GM20431 (cell line): ENCODE data around the gene TFF2.

Experiments
- in situ Hi-C: fragments of 300-500 bp; cut with MseI, MboI; formaldehyde crosslinking; loops from one replicate; pipeline ENCODE4 v1.15.0; 2020; ENCODE audit warnings: low sequenced_read_pairs; ENCODE audit not compliant: unreplicated experiment

The TFF2 gene

DNA sequence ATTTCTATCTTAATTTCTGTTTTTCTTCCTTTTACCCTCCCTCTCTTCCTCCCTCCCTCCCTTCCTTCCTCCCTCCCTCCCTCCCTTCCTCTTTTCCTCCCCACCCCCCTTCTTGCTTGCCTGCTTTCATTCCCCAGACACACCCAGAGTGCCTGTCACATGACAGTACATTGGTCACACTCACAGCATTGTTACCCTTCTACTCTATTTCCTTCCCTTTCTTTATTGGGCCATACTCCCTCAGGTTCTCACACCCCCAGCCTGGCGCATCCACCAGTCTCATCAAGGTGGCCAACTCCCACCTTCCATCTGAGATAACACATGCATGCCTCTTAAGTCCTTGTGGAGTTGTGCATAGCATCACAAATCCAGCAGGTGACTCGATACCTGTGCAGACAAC, 34.2 kb upstream of the TFF2 start:
- in situ Hi-C loops = no loop called here

DNA sequence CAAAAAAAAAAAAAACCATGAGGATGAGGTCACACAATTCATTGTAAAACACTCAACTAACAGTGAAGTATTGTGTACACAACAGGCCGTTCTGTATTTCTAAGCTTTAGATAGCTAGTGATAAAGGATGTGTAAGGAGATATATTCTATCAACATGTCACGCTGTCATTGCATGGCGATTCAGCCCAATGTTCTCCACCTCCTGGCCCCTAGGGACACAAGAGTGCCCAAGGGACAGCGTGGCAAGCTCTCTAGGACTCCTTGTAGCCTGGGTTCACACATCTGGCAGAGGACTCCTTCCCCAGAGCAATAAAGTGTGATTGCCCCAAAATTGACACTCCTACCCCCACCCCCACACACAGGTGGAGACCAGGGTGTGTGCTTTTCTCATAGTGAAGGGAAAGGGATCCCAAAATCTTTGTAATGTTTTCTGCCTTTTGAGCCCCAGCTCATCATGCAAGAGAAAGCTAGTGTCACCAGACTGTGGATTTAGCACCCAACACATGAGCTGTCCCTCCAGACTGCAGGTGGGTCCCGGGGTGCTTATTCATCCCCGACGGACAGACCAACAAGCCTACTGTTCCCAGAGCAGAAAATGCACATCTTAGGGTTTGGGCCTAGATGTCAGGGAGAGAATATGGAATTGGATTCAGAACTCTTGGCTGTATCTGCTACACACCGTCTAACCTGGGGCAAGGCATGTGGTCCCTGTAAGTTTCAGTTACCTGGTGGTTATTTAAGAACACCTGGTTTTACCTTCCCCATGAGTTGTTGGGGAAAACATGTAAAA, 33.6 kb upstream of the TFF2 start:
- in situ Hi-C loops = no loop called here

DNA sequence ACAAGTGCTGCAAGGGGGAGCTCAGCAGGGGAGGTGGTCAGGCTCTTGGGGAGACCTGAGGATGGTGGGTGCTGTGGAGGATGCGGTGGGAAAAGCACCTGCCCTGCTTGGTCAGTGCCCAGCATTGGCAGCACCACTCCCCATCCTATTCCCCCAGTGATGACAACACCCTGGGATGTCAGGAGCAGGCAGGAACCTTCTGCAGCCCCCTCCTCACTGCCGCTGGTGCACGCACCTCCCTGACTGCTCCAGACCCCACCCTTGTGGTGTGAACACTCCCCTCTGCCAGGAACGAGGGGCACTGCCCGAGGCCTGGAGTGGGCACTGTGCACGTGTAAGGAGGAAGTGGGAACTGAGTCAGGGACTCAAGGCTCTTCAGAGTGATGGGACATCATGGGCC, 32.5 kb upstream of the TFF2 start:
- in situ Hi-C loops = no loop called here

DNA sequence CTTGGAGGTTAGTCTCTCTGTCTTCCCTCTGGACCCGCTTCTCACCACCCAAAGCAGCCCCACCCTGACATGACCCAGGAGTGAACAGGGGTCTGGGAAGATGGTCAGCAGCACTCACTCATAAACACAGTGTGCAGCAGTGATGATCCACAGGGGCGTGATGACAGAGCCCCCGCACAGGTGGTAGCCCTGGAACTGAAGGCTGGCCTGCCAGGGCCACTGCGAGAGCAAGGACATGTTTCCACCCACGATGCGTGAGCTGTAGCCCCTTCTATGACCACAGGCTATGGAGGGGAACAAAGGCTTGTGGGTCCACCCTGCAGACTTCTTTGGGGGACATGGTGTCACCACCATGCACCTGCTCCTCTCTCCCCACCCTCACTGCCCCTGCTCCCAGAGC, 32.1 kb upstream of the TFF2 start:
- in situ Hi-C loops = no loop called here

DNA sequence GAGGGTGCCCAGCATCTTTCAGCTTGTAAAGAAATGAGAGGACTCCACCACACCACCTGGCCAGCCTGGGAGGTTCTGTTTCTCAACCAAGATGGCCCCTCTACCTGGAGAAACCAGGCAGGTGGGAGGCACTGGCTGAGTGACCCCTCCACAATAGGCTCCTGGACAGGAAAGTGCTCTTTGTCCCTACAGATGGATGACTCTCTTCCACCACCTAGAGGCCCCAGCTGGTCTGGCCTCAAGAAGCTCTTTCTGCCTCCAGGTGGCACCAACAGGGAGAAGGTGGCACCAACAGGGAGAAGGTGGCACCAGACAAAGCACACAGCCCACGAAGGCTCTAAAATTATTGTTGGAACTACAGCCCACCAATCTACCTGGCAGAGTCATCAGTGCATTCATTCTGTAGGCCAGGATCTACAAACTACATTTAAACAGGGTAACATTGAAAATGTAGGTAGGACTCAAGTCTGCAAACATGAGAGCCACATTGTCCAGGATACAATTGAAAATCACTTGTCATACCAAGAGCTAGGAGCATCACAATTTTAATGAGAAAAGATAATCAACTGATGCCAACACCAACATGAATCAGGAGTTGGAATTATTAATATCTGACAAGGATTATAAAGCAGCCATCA, 30.7 kb upstream of the TFF2 start:
- in situ Hi-C loops = no loop called here

DNA sequence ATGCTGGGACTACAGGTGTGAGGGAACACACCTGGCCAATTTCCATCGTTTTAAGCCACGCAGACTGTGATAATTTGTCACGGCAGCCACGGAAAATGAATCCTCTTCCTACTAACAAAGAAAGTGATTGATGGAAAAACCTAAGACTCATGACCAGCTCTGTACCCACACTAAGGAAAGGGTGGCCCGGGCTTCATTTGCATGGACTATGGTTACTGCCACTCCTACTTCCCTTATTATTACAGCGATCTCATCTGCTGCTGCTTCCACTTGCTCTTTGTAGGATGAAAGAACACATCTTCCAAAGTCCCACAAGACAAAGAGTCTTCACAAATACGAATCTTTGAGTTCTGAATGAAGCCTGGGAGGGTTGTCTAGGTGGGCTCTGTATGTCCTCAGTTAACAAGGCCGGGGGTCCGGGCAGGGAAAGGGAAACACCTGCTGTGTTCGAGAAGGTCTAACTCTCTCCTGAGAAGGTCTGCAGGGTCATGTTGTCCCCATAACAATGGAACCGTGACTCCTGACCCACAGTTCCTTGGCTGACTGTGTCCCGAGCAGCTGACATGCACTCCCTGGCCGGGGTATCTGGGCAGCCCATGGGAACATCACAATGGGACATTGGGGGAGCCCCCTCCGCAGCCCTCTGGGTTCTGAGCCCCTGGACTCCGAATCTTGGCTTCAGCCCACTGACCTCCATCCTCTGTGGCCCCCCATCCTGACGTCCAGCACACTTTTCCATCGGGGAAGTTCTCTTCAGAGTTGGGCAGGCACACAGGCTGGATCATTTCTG, 28.8 kb upstream of the TFF2 start:
- in situ Hi-C loops = no loop called here

DNA sequence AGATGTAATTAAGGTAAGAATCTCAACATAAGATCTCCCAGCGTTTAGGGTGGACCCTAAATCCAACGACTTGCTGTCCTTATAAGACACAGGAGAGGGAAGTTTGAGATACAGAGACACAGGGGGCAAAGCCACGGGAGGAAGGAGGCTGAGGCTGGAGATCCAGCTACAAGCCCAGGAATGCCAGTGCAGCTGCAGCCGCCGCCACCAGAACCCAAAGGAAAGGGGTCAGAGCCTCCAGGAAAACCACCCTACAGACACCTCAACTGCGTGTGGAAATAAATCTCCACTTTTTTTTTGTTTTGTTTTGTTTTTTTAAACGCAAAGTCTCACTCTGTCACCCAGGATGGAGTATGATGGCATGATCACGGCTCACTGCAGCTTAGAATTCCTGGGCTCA, 27.6 kb upstream of the TFF2 start:
- in situ Hi-C loops = no loop called here

DNA sequence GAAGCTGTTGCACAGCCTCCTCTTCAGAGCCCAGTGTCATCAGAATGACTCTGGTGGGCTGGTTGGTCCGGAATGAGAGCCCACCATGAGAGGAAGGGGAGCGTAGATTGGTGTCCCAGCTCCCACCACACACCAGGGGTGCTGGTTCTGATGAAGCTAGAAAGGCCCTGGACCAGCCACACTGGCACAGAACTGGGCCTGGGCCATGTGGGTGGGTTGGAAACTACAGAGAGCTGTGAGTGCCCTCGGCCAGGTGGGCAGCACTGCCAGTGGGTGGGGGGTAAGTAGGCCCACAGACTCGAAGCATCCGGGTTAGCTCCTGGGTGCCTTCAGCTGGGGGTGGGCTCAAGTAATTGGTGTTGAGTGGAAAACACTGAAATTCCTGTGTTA, 27.2 kb upstream of the TFF2 start:
- in situ Hi-C loops = no loop called here

DNA sequence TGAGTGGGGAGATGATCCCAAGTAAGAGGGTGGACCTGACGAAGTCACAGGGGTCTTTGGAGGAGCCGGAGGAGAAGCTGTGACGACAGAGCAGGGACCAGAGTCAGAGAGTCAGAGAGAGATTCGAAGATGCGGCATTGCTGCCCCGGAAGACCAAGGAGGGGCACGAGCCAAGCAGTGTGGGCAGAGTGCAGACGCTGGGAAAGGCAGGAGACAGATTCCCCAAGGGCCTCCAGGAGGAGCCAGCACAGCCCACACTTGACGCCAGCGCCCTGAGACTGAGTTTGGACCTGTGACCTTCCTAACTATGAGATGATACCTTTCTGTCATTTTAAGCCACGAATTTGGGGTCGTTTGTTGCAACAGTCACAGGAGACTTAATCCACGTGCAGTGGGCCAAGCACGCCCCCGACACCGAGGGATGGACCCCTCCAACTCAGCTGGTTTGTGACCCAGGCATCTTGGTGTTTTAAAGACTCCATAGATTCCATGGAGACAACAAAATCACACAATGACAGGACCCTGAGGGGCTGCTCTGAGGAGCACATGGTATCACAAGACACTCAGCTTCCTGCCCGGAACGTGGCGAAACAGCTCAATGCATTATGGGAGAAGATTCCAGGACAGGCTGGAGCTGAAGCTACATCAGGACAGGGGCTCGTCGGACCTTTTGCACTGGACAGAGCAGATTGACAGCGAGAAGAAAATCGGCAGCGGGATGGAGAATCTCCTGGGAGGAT, 26.6 kb upstream of the TFF2 start:
- in situ Hi-C loops = no loop called here

DNA sequence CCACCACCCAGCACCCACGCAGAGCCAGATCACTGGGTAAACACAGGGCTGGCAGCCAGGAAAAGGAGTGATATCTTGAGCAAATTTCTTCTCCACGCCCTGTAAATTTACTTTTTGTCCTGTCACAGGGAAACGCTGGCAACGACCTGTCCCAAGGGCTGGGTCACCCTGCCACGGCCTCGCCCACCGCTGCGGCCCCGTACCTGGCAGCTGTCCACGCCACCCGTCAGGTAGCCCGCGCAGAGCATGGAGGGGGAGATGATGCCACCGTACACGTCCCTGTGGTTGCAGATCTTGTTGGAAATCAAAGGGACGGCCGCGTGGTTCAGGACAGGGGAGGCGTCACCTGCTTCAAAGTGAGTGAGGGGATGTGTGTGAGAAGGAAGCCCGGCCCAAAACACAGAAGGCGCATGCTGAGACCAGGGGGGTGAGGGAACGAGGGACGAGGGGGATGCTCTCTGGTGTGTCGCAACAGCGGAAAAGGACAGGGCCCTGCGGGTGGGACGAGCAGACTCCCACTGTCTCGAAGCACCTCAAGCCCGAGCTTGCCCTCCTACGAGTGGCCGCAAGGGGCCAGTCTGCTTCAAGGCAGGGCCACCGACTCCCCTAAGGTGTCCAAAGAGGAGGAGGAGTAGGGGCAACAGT, 25.7 kb upstream of the TFF2 start:
- in situ Hi-C loops = no loop called here

DNA sequence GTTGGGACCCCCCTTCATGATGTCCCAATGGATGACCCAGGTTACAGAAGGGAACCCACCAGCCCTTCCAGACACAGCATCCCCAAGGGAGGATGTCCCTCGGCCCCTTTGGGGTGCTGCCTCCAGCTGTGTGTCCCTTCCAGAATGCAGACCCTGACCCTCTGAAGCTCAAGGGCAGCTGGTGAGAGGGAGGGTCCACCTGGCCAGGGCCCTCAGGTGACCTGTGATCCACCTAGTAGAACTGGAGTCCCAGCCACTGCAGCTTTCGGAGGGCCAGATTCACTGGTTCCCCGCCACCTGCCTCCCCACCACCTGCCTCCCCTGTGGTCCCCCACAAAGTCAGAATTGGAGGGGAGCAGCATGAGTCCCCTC, 25.2 kb upstream of the TFF2 start:
- in situ Hi-C loops = no loop called here

DNA sequence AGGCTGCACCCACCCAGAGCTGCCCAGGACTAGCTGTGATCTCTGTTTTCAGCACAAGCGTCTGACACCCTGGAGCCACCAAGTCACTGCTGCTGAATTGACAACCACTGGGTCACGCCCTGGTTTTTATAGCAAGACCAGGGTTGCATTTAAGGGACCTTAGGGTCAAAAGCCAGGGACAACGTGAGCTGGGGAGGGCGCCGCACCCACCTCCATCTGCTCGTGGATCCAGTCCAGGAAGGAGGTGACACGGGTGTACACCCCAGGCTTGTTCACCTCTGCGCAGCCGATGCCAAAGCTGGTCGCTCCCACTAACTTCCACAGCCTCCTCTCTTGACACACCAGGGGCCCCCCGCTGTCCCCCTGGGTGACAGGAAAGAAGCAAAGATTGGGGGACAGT, 24.7 kb upstream of the TFF2 start:
- in situ Hi-C loops = no loop called here

DNA sequence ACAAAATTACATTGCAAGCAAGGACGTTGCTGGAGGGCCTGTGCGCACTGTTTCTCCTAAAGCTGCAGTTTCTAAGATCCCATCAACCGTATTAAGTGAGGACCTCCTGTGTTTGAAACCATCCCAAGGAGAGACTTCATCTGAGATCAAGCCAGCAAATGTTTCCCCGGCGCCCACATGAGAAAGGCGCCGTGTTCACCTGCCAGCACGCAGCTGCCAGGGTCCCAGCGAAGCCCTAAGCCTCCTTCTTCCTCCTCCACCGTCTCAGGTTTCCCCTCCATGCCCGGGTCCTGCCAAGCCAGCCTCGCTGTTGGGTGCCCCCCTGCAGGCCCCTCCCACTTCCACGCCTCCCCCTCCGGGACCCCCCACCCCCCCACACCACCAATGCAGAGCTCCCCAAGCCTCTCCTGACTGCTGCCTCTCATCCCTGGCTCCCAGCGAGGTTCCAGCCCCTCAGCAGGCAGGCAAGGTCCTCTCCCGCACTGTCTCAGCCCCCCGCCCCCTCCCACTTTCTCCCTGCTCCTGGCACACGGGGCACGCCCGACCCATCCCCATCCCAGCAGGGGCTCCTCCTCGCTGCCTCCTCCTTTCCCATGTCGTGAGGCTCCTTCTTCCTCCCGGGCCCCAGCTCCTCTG, 24.2 kb upstream of the TFF2 start:
- in situ Hi-C loops = no loop called here

DNA sequence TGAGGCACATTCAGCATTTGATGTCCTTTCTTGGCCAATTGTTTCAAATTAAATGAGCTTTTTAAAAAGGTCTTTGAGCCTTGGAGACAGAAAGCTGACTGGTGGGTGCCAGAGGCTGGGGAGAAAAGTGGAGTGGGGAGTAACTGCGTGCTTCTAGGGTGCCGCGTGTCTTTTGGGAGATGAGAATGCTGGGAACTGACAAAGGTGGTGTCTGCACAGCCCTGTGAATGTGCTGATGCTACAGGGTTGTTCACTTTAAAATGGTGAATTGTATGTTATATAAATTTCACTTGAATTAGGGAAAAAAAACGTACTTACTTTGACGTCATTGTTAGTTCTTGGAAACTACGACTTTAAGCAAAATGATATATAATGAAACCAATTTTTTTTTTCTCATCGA, 23.7 kb upstream of the TFF2 start:
- in situ Hi-C loops = no loop called here

DNA sequence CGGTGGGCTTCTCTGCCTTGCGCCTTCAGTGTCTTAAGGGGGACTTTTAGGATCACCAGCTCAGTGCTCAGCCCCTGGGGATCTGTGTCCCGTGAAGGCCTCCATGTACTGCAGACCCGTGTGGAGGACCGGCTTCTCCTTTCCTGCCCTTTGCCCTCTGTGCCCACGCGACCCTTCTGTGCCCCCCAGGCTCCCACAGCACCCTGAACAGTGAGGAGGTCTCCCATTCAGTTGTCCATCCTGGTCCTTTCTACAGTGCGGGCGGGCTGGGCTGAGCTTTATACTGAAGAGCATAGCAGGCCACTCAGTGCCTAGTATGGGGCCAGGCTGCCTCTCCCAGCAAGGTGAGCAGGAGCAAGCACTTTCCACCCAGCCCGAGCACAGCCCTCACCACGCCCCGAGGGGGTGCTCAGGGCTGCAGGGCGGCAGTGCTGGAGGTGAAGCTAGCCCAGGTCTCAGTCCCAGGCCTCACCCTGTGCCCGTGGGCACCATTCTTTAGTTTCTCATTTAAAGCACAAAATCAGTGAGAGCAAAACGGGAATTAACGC, 23.2 kb upstream of the TFF2 start:
- in situ Hi-C loops = no loop called here

DNA sequence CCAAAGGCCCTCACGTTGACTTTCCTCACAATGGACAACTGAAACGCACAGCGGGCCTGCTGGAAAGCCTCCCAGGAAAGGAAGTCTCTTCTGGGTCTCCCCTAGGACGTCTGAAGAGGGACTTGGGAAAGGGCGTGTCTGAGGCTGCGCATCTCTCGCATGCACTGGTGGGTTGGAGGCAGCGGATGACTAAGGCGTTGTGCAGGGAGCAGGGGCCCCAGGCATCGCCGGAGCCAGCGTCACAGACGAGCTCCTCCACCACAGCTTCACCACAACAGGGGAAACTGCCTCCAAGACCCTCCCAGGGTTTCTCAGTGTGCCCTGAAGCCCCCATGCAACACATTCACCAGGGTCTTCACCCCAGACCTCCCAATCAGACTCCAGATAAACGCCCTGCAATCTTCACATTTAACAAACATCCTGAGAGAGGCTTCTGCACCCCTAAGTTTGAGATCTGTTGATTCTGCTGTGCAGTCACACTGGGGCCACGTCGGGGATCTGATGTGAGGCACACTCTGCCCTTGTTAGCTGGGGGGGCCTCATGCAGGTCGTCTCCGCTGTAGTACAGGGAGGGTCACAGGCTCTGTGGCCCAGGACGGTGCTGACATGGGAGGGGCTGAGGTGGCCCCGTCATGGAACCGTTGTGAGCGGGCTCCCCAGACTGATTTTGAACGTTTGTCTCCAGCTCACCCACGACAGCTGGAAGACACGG, 22.6 kb upstream of the TFF2 start:
- in situ Hi-C loops = no loop called here

DNA sequence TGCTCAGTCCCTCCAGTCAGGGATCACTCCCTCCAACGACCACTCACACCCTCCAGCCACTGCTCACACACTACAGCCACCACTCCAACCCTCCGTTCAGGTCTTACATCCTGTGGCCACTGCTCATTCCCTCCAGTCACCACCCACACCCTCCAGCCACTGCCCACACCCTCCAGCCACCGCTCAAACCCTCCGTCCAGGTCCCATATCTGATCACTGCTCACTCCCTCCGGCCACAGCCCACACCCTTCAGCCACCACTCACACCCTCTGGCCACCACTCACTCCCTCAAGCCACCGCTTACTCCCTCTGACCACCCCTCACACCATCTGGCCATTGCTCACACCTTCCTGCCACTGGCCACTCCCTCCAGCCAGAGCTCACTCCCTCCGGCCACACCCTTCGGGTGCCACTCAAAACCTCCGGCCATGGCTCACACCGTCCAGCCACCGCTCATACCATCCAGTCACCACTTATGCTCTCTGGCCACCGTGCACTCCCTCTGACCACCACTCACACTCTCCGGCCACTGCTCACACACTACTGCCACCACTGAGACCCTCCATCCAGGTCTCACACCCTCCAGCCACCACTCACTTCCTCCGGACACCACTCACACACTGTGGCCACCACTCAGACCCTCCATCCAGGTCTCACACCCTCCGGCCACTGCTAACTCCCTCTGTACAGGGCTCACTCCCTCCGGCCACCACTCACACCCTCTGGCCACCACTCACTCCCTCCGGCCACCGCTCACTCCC, 20.3 kb upstream of the TFF2 start:
- in situ Hi-C loops = no loop called here

DNA sequence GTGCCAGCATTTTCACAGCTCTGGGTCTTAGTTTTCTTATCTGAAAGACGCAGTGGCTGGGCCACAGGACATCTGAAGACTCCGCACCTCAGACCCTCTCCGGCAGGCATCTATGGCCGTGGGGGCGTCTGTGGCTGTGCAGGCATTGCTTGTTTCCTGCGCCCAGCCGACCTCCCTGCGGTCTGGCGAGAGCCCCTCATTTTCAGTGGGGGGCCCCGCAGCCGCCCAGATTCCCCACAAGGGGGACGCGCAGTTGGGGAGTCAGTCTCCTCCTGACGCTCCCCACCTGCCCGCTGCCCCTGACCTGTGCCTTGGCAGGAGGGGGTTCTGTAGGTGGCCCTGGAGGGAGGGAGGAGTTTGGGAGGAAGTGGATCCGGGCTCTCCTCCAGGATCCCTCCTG, 19.0 kb upstream of the TFF2 start:
- in situ Hi-C loops = no loop called here
